LNCaP clone FGC (cell line): Measurements from ENCODE around the gene HERC4.
"Not testable (repeated sequence)": the region's sequence is repeated elsewhere in the genome, so short reads cannot be mapped to it uniquely, and the experiment has no call there.

Experiments
- DNase-seq: peaks from one replicate; pipeline ENCODE4 v3.0.0-alpha.2; 2011; ENCODE audit warnings: low read depth
- H3K4me3 ChIP-seq: 2 replicates; pipeline ENCODE4 v1.5.1; 2011; ENCODE audit warnings: mild to moderate bottlenecking, low read depth, low read length, control low read depth
- CTCF ChIP-seq: IDR thresholded peaks from 2 replicates; pipeline ENCODE4 v1.5.1; 2012; ENCODE audit warnings: mild to moderate bottlenecking; ENCODE audit not compliant: control insufficient read depth, insufficient read depth; ENCODE audit errors: extremely low read depth

The HERC4 gene

GRCh38 chr10:67884842-67885670 is 190.0 kb downstream of the HERC4 start:
- peak; percentile 26 for DNase-seq
- peak; percentile 9; the same call in 1 of the 2 replicates for TF ChIP-seq CTCF

DNA sequence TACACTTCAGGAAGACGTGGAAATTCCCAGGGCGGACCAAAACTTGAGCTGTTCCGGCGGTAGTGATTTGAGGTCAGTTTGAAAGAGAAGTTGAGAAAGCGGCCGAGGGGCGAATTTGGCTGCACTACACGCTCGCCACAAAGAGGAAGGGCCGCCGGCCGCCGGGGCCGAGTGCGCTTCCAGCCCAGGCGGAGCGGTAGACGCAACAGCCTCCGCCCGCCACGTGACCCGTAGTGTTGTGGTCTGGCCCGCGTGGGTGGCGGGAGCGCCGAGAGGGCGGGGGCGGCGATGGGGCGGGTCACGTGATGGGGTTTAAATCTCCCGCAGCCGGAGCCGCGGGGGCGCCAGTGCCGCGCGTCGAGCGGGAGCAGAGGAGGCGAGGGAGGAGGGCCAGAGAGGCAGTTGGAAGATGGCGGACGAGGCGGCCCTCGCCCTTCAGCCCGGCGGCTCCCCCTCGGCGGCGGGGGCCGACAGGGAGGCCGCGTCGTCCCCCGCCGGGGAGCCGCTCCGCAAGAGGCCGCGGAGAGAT is 190.7 kb downstream of the HERC4 start, which contains the start of gene SIRT1:
TSS of gene SIRT1 (plus strand) at position 344 of the 529 bp plus-strand sequence. CDS start at position 410, 66 bp downstream.
- peak within 1 kb of the TSS; percentile 82 for H3K4me3 ChIP-seq
- DNase-seq: peak; percentile 63
- TF ChIP-seq CTCF: 0 out of 2 replicates have a peak, but pooled peaks have one; percentile 17

More at GRCh38 chr10:67884842-67885670, 190.0 kb downstream of the HERC4 start:
- H3K4me3 ChIP-seq: peak overlapping the region; percentile 82

DNA sequence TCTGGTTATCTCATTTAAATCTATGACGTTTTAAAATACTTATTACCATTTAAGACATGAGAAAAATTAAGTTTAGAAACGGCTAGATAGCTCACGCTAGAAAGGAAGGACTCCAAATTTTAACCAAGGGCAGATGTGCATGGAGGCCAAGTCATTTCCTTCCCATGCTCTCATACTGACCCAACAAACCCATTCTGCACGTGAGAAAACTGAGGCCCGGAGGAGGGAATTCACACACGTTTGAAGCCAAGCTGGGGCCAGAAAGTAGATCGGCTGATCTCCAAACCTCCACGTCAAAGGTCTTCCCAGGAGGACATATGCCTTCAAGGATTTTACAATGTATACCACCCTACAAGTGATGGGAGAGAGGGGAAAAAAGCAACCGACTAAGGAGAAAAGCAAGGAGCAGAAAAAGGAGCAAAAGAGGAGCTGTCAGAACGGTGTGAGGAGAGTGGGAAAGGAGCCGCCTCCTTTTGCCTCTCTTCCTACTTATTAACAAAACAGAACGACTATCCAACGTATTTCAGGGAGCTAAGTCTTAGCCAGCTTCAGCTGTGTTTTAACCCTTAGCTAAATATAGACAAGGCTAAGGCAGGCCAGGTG is 191.3 kb downstream of the HERC4 start:
- no peak for TF ChIP-seq CTCF
- no peak for DNase-seq
- peak overlapping the region; percentile 82 for H3K4me3 ChIP-seq

DNA sequence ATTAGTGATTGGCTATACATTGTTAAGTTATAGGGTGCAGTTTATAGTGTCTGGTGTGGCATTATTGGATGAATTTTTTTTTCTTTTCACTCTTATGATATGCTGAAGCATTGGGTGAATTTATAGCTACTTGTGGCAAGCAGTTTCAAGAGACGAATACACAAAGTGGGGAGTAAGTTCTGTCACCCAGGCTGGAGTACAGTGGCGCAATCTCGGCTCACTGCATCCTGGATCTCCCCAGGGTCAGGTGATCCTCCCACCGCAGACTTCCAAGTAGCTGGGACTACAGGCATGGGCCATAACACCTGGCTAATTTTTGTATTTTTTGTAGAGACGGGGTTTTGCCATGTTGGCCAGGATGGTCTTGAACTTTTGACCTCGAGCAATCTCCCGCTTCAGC is 196.9 kb downstream of the HERC4 start:
- TF ChIP-seq CTCF: no peak

GRCh38 chr10:67877421-67877820 is 197.7 kb downstream of the HERC4 start:
- not testable (repeated sequence) for H3K4me3 ChIP-seq, DNase-seq

More for the DNA sequence above, 196.9 kb downstream of the HERC4 start:
- no peak overlapping the region for H3K4me3 ChIP-seq
- no peak for DNase-seq

- no peak for DNase-seq
- no peak for TF ChIP-seq CTCF
- H3K4me3 ChIP-seq: no peak overlapping the region
Measured at GRCh38 chr10:67875340-67876238, 199.5 kb downstream of the HERC4 start.
